Brain microvascular endothelial cell (primary cell): ENCODE measurements around the gene ZNF556.

Experiments
- DNase-seq: peaks from one replicate; pipeline ENCODE4 v3.0.0-alpha.2; 2020
- H3K27ac ChIP-seq: fragments of 250-450 bp; sonication (Bioruptor Pico); 2 replicates; pipeline ENCODE4 v1.5.1; 2020; ENCODE audit warnings: mild to moderate bottlenecking, moderate library complexity
- H3K27me3 ChIP-seq: fragments of 250-450 bp; sonication (Bioruptor Pico); replicated peaks from 2 replicates; pipeline ENCODE4 v1.5.1; 2020; ENCODE audit warnings: mild to moderate bottlenecking
- H3K36me3 ChIP-seq: fragments of 250-450 bp; sonication (Bioruptor Pico); replicated peaks from 2 replicates; pipeline ENCODE4 v1.5.1; 2020; ENCODE audit warnings: mild to moderate bottlenecking
- H3K4me3 ChIP-seq: 2 replicates; pipeline ENCODE4 v1.5.1; 2011; ENCODE audit warnings: low read depth, mild to moderate bottlenecking, control low read depth, low read length, moderate library complexity
- in situ Hi-C: cut with HindIII; loops from 2 replicates; pipeline ENCODE4 v1.10.0; 2017; ENCODE audit warnings: low sequenced_read_pairs, low pct_ligation_motif_present
- TF ChIP-seq, protein P1 (sequence below): IDR thresholded peaks from 2 replicates; pipeline ENCODE4 v1.5.1; 2011; ENCODE audit warnings: low read depth, mild to moderate bottlenecking, moderate library complexity, low read length, control low read depth, inconsistent platforms; ENCODE audit errors: missing control alignments

The ZNF556 gene

DNA sequence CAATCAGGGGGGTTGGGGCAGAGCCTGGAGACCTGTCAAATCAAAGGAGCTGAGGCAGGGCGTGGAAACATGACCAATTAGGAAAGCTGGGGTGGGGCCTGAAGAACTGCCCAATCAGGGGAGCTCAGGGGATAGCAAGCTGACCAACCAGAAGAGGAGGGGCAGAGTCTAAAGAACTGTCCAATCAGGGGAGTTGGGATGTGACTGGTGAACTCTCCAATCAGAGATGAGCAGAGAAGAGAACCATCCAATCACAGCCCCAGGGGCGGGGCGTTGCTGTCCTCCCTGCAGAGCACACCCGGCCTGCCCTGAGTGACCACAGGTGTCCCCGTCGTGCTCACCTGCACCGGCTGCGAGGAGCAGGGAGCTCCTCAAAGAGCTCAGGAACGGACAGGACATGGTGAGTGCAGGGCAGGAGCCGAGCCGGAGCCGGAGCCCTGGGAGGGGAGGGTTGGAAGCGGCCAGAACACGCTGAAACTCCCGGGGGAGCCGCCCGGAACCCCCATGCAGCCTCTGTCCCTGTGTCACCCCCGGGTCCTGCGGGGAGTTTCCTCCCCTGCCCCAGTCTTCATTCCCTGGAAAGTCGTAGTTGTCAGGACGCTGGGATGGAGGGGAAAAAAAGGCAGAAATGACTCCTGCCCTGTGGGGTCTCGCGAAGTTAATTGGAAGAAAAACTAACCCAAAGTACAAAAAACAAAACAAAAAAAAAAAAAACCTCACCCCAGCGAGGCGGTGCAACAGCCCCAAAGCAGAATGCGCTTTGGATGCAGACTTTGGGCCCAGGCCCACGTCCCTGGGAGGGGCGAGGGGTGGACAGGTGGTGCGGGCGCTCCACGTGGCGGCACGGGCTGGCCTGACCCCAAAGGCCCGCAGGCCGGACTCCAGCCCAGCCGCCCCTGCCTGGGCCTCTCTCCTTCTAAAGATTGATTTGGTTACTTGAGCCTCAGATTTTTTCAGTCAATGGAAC is at the start of gene ZNF556:
ZNF556 (plus strand) TSS at position 311 of the 967 bp plus-strand sequence; CDS start at position 398, 87 bp downstream.
- Histone ChIP-seq H3K36me3 (no peaks in the 10 kb centered on the region), H3K27me3 (no peaks in the 10 kb centered on the region), H3K27ac (no peak within 1 kb of the TSS), H3K4me3 (no peak within 1 kb of the TSS)
- TF ChIP-seq, protein P1, sequence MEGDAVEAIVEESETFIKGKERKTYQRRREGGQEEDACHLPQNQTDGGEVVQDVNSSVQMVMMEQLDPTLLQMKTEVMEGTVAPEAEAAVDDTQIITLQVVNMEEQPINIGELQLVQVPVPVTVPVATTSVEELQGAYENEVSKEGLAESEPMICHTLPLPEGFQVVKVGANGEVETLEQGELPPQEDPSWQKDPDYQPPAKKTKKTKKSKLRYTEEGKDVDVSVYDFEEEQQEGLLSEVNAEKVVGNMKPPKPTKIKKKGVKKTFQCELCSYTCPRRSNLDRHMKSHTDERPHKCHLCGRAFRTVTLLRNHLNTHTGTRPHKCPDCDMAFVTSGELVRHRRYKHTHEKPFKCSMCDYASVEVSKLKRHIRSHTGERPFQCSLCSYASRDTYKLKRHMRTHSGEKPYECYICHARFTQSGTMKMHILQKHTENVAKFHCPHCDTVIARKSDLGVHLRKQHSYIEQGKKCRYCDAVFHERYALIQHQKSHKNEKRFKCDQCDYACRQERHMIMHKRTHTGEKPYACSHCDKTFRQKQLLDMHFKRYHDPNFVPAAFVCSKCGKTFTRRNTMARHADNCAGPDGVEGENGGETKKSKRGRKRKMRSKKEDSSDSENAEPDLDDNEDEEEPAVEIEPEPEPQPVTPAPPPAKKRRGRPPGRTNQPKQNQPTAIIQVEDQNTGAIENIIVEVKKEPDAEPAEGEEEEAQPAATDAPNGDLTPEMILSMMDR: no peak
- in situ Hi-C loops: no loop called here
- no peak for DNase-seq

DNA sequence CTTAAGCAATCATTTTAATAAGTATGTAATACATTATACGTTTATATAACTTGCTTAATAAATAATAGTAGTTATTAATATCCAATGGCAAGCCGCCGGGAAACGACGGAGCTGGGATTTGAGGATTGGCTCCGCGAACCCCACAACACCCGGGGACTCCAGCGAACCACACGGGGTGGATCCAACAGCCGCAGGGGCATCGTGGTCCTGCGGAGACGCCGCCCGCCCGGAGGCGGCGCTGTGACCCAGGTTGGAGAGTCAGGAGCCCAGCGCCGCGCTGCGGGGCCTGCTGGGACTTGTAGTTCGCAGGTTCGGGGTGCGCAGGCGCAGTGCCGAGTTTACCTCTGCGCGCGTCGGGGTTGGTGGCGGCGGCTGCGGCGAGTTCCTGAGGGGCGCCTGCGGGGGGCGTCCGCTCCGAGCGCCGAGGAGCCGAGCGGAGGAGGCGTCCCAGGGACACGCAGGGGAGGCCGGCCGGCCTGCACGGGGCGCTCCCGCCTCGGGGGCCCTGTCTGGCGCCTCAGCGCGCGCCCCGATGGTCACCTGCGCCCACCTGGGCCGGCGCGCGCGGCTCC is 47.5 kb upstream of the ZNF556 start, which contains the start of gene ZNF554:
ZNF554 (plus strand) TSS at position 329 of the 572 bp plus-strand sequence; CDS start at position 533, 204 bp downstream.
- H3K27ac ChIP-seq: no peak within 1 kb of the TSS

DNA sequence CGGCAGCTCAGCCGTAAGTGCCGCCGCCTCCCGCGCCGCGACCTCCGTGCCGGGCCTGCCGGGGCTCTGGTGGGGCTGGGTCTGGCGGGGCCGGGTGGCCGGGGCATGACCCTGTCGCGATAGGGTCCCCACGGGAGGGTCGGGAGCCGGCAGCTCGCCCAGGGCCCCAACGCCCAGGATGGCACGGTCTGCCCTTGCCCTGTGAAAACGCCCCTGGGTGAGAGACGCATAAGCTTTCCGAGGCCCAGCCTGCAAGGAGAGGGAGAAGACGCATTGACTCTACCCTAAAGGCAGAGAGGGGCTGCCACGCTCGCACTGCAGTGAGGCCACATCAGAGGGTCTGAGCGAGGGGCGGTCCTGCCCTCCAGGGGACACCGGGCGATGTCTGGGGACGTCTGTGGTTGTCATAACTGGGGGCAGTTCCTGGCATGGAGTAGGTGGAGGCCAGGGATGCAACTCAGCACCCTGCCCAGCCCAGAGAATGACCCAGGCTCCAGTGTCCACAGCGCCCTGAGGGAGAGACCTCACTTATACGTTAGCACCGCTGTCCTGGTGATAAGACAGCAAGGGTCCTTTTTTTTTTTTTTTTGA is 46.9 kb upstream of the ZNF556 start:
- TF ChIP-seq, protein P1: no peak
- DNase-seq: no peak
- in situ Hi-C loops: no loop called here
- H3K27me3 ChIP-seq: no peaks in the 10 kb centered on the region
- no peaks in the 10 kb centered on the region for H3K36me3 ChIP-seq
- no peak overlapping the region for H3K27ac ChIP-seq
- peak overlapping the region; percentile 68 for H3K4me3 ChIP-seq

More for the DNA sequence above, 47.5 kb upstream of the ZNF556 start, which contains the start of gene ZNF554:
- Histone ChIP-seq H3K4me3 (peak within 1 kb of the TSS; percentile 68), H3K27me3 (no peaks in the 10 kb centered on the region), H3K36me3 (no peaks in the 10 kb centered on the region)
- in situ Hi-C loops: no loop called here
- peak; percentile 90 for DNase-seq
- TF ChIP-seq, protein P1: peak; percentile 91

DNA sequence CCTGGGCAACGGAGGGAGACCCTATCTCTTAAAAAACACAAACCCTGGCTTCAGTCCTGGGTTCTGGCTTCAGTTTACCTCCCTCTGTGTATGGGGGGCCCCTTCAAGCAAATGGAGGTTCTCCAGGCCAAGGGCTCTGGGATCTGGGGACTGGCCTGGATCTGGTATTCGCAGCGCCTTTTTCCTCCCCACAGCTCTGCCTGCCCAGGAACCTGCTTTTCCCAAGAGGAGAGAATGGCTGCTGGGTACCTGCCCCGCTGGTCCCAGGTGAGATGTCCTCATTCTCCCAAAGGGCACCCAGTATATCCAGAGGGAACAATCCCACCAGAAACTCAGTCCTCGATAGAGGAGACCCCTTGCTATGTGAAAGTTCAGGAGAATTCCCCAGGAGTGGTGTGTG is 44.3 kb upstream of the ZNF556 start:
- in situ Hi-C loops: no loop called here
- TF ChIP-seq, protein P1: no peak
- no peaks in the 10 kb centered on the region for H3K27me3 ChIP-seq

DNA sequence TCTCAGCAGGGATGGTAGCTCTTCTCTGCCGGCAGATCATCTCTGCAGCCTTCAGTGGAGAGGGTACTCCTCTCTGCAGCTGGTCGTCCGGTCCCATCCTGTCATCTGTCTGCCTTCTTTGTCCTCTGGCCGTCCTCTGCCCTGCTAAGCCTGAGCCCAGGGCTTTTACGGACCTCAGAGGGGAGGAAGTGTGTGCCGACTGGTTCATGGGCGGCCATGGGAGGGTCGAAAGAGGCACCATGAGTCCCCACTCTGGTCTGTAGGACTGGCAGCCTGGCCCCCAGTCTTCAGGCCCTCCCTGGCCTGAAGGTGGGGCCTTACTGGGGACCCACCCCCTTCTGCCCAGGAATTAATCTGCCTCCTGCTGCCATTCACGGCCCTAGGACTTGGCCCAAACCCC is 43.5 kb upstream of the ZNF556 start:
- no peak overlapping the region for H3K27ac ChIP-seq
- no peak for DNase-seq
- no peaks in the 10 kb centered on the region for H3K27me3 ChIP-seq
- TF ChIP-seq, protein P1: no peak
- no peaks in the 10 kb centered on the region for H3K36me3 ChIP-seq
- in situ Hi-C loops: no loop called here
- no peak overlapping the region for H3K4me3 ChIP-seq

More for the DNA sequence above, 44.3 kb upstream of the ZNF556 start:
- Histone ChIP-seq H3K4me3 (no peak overlapping the region), H3K36me3 (no peaks in the 10 kb centered on the region), H3K27ac (no peak overlapping the region)
- no peak for DNase-seq
